Measurements from ENCODE around the gene RSPH1.

Gene RSPH1

DNA sequence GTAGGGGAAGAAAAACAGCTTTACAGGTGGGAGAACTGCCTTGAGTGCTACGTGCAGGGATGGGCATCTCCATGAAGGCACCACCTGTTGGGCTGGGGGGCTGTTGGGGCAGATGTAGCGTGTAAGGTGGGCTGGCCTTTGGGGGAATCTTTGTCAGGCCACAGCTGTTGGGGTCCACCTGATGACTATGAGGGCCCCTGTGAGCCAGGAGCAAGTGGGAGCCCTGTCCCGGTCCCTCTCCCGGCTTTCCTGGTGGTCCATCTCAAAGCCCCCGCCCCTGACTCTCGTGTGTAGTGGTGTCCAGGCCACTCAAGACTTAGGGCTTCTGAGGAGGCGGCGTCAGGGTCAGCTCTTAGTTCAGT, 31.1 kb upstream of the RSPH1 start:
- Mint-ChIP-seq H3K27ac (ENCODE audit: low read depth) (peak overlapping the region; percentile 47), H3K4me3 (peak overlapping the region; percentile 80), H3K4me1 (peaks cover 39% of the 10 kb centered on the region)

GRCh38 chr21:42526379-42526727, 30.3 kb upstream of the RSPH1 start:
- H3K36me3 Mint-ChIP-seq (ENCODE audit: insufficient read depth) = peaks cover 32% of the 10 kb centered on the region
- H3K9me3 Mint-ChIP-seq = no peaks in the 10 kb centered on the region
- H3K27ac Mint-ChIP-seq (ENCODE audit: low read depth) = peak overlapping the region; percentile 47
- no peak overlapping the region for H3K4me3 Mint-ChIP-seq
- no peaks in the 10 kb centered on the region for H3K27me3 Mint-ChIP-seq
- no peak for DNase-seq (ENCODE audit: low spot score in 2 of 2)
- peaks cover 39% of the 10 kb centered on the region for H3K4me1 Mint-ChIP-seq
- no peak for ATAC-seq (replicated peaks; ENCODE audit: extremely low read depth, poor library complexity, severe bottlenecking)

More for the DNA sequence above, 31.1 kb upstream of the RSPH1 start:
- Mint-ChIP-seq H3K9me3 (no peaks in the 10 kb centered on the region), H3K36me3 (ENCODE audit: insufficient read depth) (peaks cover 30% of the 10 kb centered on the region), H3K27me3 (no peaks in the 10 kb centered on the region)
- DNase-seq (ENCODE audit: low spot score in 2 of 2) (no peak), ATAC-seq (replicated peaks; ENCODE audit: extremely low read depth, poor library complexity, severe bottlenecking) (no peak)

DNA sequence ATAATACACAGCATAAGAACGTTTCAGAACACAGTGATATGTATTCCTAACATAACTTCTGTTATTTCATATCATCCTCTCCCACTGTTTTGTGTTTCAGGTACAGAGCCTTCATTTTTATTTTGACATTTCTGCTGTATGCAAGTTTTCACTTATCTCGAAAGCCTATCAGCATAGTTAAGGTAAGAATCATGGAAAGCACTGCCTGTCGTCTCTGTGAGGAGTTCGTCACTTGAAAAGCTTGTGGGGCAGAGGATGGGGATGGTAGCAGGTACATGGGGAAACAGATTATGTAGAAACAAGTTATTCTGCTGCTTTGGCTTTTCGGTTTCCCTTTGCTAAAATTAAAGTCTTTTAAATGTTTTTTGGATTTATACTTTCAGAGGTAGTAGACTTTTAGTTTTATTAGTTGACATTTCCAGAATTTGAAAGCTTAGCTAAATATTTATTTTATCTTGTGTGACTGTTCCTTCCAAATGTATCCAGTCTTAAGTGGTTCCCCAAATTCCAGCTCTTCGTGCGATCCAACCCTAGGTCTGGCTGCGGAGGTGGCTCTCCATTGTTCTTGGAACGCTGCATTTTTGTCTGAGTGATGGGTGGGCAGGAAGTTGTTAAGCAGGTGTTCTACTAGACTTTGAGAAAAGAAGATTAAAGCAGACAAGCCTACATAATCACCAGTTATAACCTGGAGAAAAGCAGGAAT, 29.8 kb upstream of the RSPH1 start:
- H3K4me3 Mint-ChIP-seq = no peak overlapping the region
- H3K27ac Mint-ChIP-seq (ENCODE audit: low read depth) = peak overlapping the region; percentile 85
- ATAC-seq (replicated peaks; ENCODE audit: extremely low read depth, poor library complexity, severe bottlenecking) (no peak), DNase-seq (ENCODE audit: low spot score in 2 of 2) (no peak)
- peaks cover 33% of the 10 kb centered on the region for H3K36me3 Mint-ChIP-seq (ENCODE audit: insufficient read depth)
- peaks cover 39% of the 10 kb centered on the region for H3K4me1 Mint-ChIP-seq
- H3K27me3 Mint-ChIP-seq = no peaks in the 10 kb centered on the region
- no peaks in the 10 kb centered on the region for H3K9me3 Mint-ChIP-seq

GRCh38 chr21:42525029-42525581, 29.1 kb upstream of the RSPH1 start:
- Mint-ChIP-seq H3K27me3 (no peaks in the 10 kb centered on the region), H3K36me3 (ENCODE audit: insufficient read depth) (peaks cover 37% of the 10 kb centered on the region), H3K27ac (ENCODE audit: low read depth) (peak overlapping the region; percentile 85), H3K4me1 (peaks cover 35% of the 10 kb centered on the region), H3K9me3 (no peaks in the 10 kb centered on the region), H3K4me3 (peak overlapping the region; percentile 25)
- ATAC-seq (replicated peaks; ENCODE audit: extremely low read depth, poor library complexity, severe bottlenecking) = no peak
- no peak for DNase-seq (ENCODE audit: low spot score in 2 of 2)

- H3K4me1 Mint-ChIP-seq = peaks cover 40% of the 10 kb centered on the region
- DNase-seq (ENCODE audit: low spot score in 2 of 2) (no peak), ATAC-seq (replicated peaks; ENCODE audit: extremely low read depth, poor library complexity, severe bottlenecking) (peak; percentile 22)
- peak overlapping the region; percentile 85 for H3K27ac Mint-ChIP-seq (ENCODE audit: low read depth)
- H3K36me3 Mint-ChIP-seq (ENCODE audit: insufficient read depth) = peaks cover 37% of the 10 kb centered on the region
- no peaks in the 10 kb centered on the region for H3K9me3 Mint-ChIP-seq
- peak overlapping the region; percentile 25 for H3K4me3 Mint-ChIP-seq
- no peaks in the 10 kb centered on the region for H3K27me3 Mint-ChIP-seq
Observed at GRCh38 chr21:42524341-42525028, 28.5 kb upstream of the RSPH1 start.

GRCh38 chr21:42523941-42524340, 27.9 kb upstream of the RSPH1 start:
- DNase-seq (ENCODE audit: low spot score in 2 of 2) (no peak), ATAC-seq (replicated peaks; ENCODE audit: extremely low read depth, poor library complexity, severe bottlenecking) (no peak)
- Mint-ChIP-seq H3K36me3 (ENCODE audit: insufficient read depth) (peaks cover 37% of the 10 kb centered on the region), H3K4me1 (peaks cover 40% of the 10 kb centered on the region), H3K27ac (ENCODE audit: low read depth) (peak overlapping the region; percentile 85), H3K27me3 (no peaks in the 10 kb centered on the region), H3K4me3 (no peak overlapping the region), H3K9me3 (no peaks in the 10 kb centered on the region)

DNA sequence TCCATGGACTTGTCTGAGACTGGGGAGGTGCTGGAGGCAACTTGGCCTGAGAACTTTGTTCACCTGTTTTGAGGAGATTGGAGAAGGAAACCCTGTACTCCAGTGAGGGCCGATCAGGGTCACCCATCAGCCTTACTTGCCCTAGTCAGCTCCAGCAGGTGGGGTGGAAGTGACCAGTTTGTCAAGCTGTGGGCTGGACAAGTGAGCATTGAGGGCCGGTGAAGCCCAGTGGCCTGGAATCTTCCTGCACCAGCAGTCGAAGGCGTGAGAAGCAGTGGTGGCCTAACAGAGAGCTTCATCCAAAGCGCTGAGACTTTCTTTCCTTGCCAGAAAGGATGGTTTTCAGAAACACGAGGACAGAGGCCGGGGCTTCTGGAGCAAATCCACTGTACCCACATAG, 27.2 kb upstream of the RSPH1 start:
- Mint-ChIP-seq H3K4me1 (peaks cover 42% of the 10 kb centered on the region), H3K27ac (ENCODE audit: low read depth) (no peak overlapping the region), H3K9me3 (no peaks in the 10 kb centered on the region), H3K27me3 (no peaks in the 10 kb centered on the region), H3K4me3 (no peak overlapping the region), H3K36me3 (ENCODE audit: insufficient read depth) (peaks cover 38% of the 10 kb centered on the region)
- DNase-seq (ENCODE audit: low spot score in 2 of 2) = no peak
- no peak for ATAC-seq (replicated peaks; ENCODE audit: extremely low read depth, poor library complexity, severe bottlenecking)

GRCh38 chr21:42522771-42523170, 26.7 kb upstream of the RSPH1 start:
- no peak overlapping the region for H3K27ac Mint-ChIP-seq (ENCODE audit: low read depth)
- H3K4me3 Mint-ChIP-seq = no peak overlapping the region
- peaks cover 40% of the 10 kb centered on the region for H3K36me3 Mint-ChIP-seq (ENCODE audit: insufficient read depth)
- DNase-seq (ENCODE audit: low spot score in 2 of 2) (no peak), ATAC-seq (replicated peaks; ENCODE audit: extremely low read depth, poor library complexity, severe bottlenecking) (no peak)
- H3K4me1 Mint-ChIP-seq = peaks cover 42% of the 10 kb centered on the region
- H3K9me3 Mint-ChIP-seq = no peaks in the 10 kb centered on the region
- no peaks in the 10 kb centered on the region for H3K27me3 Mint-ChIP-seq

DNA sequence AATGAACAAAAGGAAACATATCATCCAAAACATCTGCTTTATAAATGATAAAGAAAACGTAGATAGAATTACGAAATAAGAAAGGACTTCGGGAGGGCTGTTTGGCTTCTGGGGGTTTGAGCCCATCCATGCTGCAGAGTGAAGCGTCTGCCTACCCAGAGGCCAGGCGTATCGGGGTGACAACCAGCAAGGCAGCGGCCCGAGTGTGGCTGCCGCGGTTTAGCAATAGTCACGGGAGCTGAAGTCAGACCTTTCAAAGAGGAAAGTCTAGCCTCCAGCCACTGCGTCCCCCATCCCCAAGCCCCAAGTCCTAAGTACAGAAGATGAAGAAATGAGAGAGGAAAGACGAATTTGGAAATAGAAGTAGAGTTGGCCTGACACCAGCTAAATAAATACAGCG, 26.2 kb upstream of the RSPH1 start:
- no peak for ATAC-seq (replicated peaks; ENCODE audit: extremely low read depth, poor library complexity, severe bottlenecking)
- H3K27ac Mint-ChIP-seq (ENCODE audit: low read depth) = no peak overlapping the region

DNA sequence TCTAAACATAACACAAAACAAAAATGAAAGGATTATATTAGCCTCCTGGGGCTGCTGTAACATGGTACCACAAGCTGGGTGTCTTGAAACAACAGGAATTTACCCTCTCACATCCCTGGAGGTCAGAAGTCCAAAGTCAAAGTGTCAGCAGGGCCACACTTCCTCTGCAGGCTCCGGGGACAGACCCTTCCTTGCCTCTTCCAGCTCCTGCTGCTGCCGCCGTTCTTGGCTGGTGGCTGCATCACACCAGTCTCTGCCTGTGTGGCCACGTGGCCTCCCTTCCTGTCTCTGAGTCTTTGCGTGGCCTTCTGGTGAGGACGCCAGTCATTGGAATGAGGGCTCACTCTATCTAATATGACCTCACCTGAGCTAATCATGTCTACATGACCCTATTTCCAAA, 25.8 kb upstream of the RSPH1 start:
- Mint-ChIP-seq H3K9me3 (no peaks in the 10 kb centered on the region), H3K27me3 (no peaks in the 10 kb centered on the region), H3K4me3 (no peak overlapping the region), H3K4me1 (peaks cover 41% of the 10 kb centered on the region), H3K36me3 (ENCODE audit: insufficient read depth) (peaks cover 35% of the 10 kb centered on the region), H3K27ac (ENCODE audit: low read depth) (no peak overlapping the region)
- DNase-seq (ENCODE audit: low spot score in 2 of 2) = no peak
- no peak for ATAC-seq (replicated peaks; ENCODE audit: extremely low read depth, poor library complexity, severe bottlenecking)

More for the DNA sequence above, 26.2 kb upstream of the RSPH1 start:
- Mint-ChIP-seq H3K4me3 (no peak overlapping the region), H3K36me3 (ENCODE audit: insufficient read depth) (peaks cover 35% of the 10 kb centered on the region), H3K9me3 (no peaks in the 10 kb centered on the region), H3K4me1 (peaks cover 41% of the 10 kb centered on the region), H3K27me3 (no peaks in the 10 kb centered on the region)
- no peak for DNase-seq (ENCODE audit: low spot score in 2 of 2)

DNA sequence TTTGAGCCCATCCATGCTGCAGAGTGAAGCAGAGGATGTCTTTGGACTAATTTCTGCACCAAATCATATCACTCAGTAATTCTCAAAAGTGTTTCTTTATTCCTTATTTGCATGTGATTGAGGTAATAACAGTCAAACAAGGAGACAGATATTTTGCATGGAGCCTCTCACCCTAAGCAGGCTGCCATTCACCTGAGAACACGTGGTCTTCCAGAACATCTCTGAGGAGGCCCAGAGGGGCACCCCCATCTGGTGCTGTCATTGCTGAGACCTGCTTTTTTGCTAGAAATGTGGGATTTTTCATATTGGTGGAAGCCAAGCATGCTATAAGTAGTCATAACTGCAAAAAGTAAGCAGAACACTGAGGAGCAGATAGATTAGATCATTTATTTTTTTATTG, 25.4 kb upstream of the RSPH1 start:
- H3K4me3 Mint-ChIP-seq = no peak overlapping the region
- peaks cover 43% of the 10 kb centered on the region for H3K4me1 Mint-ChIP-seq
- no peaks in the 10 kb centered on the region for H3K9me3 Mint-ChIP-seq
- peaks cover 35% of the 10 kb centered on the region for H3K36me3 Mint-ChIP-seq (ENCODE audit: insufficient read depth)
- no peak overlapping the region for H3K27ac Mint-ChIP-seq (ENCODE audit: low read depth)
- no peak for ATAC-seq (replicated peaks; ENCODE audit: extremely low read depth, poor library complexity, severe bottlenecking)
- no peak for DNase-seq (ENCODE audit: low spot score in 2 of 2)
- H3K27me3 Mint-ChIP-seq = no peaks in the 10 kb centered on the region

- Mint-ChIP-seq H3K27ac (ENCODE audit: low read depth) (no peak overlapping the region), H3K36me3 (ENCODE audit: insufficient read depth) (peaks cover 33% of the 10 kb centered on the region), H3K4me3 (no peak overlapping the region), H3K4me1 (peaks cover 46% of the 10 kb centered on the region), H3K9me3 (no peaks in the 10 kb centered on the region), H3K27me3 (no peaks in the 10 kb centered on the region)
- DNase-seq (ENCODE audit: low spot score in 2 of 2) = no peak
- no peak for ATAC-seq (replicated peaks; ENCODE audit: extremely low read depth, poor library complexity, severe bottlenecking)
Observed at GRCh38 chr21:42520628-42521253, 24.7 kb upstream of the RSPH1 start.

DNA sequence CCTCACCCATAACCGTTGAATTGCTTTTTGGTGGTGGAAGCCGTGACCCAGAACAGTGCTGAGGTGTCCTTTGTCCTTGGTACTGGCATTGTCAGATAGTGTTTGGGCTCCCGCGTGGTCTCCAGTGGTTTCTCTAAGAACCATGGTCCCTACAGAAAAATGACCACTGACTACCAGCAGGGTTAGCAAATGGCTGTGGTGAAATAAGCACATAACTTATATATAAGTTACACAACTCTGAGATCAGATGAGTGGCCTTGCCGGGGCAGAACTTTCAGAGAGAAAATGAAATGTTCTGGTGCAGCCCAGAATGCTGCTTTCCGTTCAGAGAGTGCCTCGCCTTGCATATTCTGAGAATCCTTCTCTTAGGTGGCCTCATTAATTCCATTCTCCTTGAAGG, 22.6 kb upstream of the RSPH1 start:
- H3K27me3 Mint-ChIP-seq = no peaks in the 10 kb centered on the region
- H3K27ac Mint-ChIP-seq (ENCODE audit: low read depth) = no peak overlapping the region
- H3K9me3 Mint-ChIP-seq = no peaks in the 10 kb centered on the region
- peaks cover 30% of the 10 kb centered on the region for H3K36me3 Mint-ChIP-seq (ENCODE audit: insufficient read depth)
- no peak for ATAC-seq (replicated peaks; ENCODE audit: extremely low read depth, poor library complexity, severe bottlenecking)
- DNase-seq (ENCODE audit: low spot score in 2 of 2) = no peak
- H3K4me3 Mint-ChIP-seq = no peak overlapping the region
- H3K4me1 Mint-ChIP-seq = peaks cover 43% of the 10 kb centered on the region
